Hematopoietic multipotent progenitor cell treated with erythropoietin and hydrocortisone succinate and interleukin-3 and kit ligand, for 8 days (in vitro differentiated cells): ENCODE data around the gene ZCCHC10.
A peak's percentile ranks its signal among the peaks of the same experiment; 100 is the strongest.
"Not testable (repeated sequence)": the region's sequence is repeated elsewhere in the genome, so short reads cannot be mapped to it uniquely, and the experiment has no call there.

Experiments used
- DNase-seq: peaks from one replicate; pipeline ENCODE4 v3.0.0-alpha.2; 2015

ZCCHC10 gene

GRCh38 chr5:133025804-133026663, at the start of gene ZCCHC10:
ZCCHC10 (minus strand) TSS chr5:133026549; CDS start chr5:133026537, 12 bp downstream.
- peak; percentile 93 for DNase-seq

GRCh38 chr5:133075572-133076536, 49.5 kb upstream of the ZCCHC10 start:
- no peak for DNase-seq

- no peak for DNase-seq
Measured at GRCh38 chr5:133072021-133072420, 45.7 kb upstream of the ZCCHC10 start.

- DNase-seq = no peak
Measured at GRCh38 chr5:133066045-133066444, 39.7 kb upstream of the ZCCHC10 start.

- DNase-seq = no peak
Measured at GRCh38 chr5:133065471-133065870, 39.1 kb upstream of the ZCCHC10 start.

- DNase-seq = no peak
Measured at GRCh38 chr5:133063965-133064364, 37.6 kb upstream of the ZCCHC10 start.

GRCh38 chr5:133062276-133062675, 35.9 kb upstream of the ZCCHC10 start:
- DNase-seq = no peak

GRCh38 chr5:133059621-133060020, 33.3 kb upstream of the ZCCHC10 start:
- no peak for DNase-seq

GRCh38 chr5:133056891-133057290, 30.5 kb upstream of the ZCCHC10 start:
- no peak for DNase-seq

- no peak for DNase-seq
Measured at GRCh38 chr5:133054697-133055471, 28.5 kb upstream of the ZCCHC10 start.

GRCh38 chr5:133053448-133053847, 27.1 kb upstream of the ZCCHC10 start:
- DNase-seq = no peak

- peak; percentile 73 for DNase-seq
Measured at GRCh38 chr5:133052317-133053175, 26.2 kb upstream of the ZCCHC10 start.

- peak; percentile 99 for DNase-seq
Measured at GRCh38 chr5:133051542-133052316, 25.4 kb upstream of the ZCCHC10 start, which contains the start of gene HSPA4. HSPA4 (plus strand) TSS chr5:133052013; CDS start chr5:133052251, 238 bp downstream.

- no peak for DNase-seq
Measured at GRCh38 chr5:133051061-133051541, 24.8 kb upstream of the ZCCHC10 start.

GRCh38 chr5:133050521-133050920, 24.2 kb upstream of the ZCCHC10 start:
- no peak for DNase-seq

- no peak for DNase-seq
Measured at GRCh38 chr5:133049726-133050048, 23.3 kb upstream of the ZCCHC10 start.

GRCh38 chr5:133048993-133049725, 22.8 kb upstream of the ZCCHC10 start:
- DNase-seq = no peak

GRCh38 chr5:133047404-133047803, 21.1 kb upstream of the ZCCHC10 start:
- no peak for DNase-seq

- DNase-seq = not testable (repeated sequence)
Measured at GRCh38 chr5:133046560-133046959, 20.2 kb upstream of the ZCCHC10 start.

- DNase-seq = no peak
Measured at GRCh38 chr5:133041910-133042309, 15.6 kb upstream of the ZCCHC10 start.
